Stimulated activated CD4-positive, alpha-beta T cell treated with anti-CD3 and anti-CD28 coated beads, Interleukin-4, amount 100 ng/mL, for 1 hour (primary cell): ENCODE measurements around the gene LRRC39.

Experiments used
- DNase-seq: peaks from one replicate; pipeline ENCODE4 v3.0.0-alpha.2; 2020

Gene LRRC39

DNA sequence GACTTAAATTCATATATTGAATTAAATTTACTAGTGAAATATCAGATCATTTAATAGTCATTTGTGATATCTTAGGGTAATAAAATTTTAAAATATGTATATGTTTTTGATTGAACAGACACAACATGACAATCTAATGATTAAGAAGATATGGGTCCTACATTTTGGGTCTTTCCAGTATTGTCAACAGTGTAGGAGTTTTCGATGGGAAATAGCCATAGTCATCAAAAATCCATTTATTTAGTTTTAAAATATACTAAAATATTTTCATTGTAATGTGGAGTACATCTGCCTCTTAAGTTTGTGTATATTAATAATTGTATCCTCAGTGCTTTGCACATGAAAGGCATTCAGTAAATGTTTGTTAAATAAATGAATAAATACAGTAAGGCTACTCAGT lies 31.1 kb downstream of the LRRC39 start:
- DNase-seq, result no peak

DNA sequence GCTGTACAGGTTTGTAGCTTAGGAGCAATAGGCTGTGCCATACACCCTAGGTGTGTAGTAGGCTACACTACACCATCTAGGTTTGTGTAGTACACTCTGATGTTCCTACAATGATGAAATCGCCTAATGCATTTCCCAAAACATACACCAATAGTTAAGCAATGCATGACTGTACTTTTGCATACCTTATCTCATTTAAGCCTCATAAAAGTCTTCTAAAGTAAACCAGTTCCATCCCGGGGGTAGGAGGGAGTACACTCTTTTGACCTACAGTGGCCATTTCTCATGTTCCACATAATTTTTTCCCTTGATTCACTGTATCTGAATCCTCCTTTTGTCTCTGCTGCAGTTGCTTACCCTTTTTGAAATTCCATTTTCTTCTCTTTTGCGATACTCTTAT lies 32.9 kb downstream of the LRRC39 start:
- no peak for DNase-seq

DNA sequence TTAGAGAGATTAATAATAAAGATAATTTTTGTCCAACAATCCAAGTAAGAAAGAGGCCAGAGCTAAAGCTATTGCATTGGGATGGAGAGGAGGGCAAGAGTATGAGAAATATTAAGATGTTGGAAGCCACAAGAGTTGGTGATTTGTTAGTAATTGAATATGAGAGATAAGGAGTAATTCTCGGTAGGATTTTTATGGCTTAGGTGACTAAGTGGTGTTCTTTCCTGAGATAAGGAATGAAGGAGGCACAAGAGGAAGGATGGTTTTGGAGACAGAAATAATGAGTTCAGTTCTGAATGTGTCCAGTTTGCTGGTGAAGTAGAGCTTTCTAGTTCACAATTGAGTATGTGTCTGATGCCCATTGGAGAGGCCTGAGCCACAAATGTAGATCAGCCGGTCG lies 35.7 kb downstream of the LRRC39 start:
- DNase-seq, result no peak

DNA sequence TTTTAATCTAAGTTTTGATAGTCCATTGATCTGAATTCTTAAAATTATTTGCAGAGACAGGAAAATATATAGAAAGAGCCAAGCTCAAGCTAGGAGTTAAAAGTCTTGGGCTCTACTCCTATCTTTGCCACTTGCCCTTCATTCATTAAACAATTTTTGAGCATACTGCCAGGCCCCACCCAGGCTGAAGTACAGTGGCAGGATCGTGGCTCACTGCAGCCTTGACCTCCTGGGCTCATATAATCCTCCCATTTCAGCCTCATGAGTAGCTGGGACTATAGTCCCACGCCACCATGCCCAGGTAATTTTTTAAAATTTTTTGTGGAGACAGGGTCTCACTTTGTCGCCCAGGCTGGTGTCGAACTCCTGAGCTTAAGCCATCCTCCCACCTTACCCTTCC lies 36.9 kb downstream of the LRRC39 start:
- DNase-seq, result no peak

DNA sequence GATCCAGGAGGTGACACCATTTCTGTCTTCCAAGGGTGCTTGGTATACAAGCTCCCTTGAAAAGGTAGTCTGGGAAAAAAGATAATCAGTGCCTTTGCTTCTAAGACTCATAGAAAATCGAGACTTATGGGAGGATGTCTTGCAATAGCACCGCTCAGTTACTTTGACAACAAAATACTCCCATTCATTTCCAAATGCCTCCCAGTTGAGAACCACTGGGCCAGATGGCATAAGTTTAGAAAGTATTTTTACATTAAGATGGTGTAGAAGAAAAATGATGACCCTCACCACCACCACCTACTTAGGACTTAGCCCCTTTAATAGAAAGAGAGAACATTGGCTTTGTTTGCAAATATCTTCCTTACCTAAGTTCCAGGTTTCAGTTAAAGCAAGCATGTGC lies 40.5 kb downstream of the LRRC39 start:
- no peak for DNase-seq

DNA sequence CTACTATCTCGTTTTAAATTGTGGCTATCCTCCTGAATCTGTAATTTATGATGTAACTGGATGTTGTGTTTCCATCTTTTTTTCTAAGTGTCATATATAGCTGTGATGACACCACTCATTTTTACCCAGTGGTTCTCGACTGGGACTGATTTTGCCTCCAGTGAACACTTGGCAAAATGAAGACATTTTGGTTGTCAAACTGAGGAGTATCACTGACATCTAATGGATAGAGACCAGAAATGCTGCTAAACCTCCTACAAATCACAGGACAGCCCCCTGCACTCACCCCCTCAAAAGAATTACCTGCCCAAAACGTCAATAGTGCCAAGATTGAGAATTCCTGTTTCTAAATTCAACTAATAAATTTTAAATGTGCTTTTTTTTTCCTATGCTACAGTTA lies 43.2 kb downstream of the LRRC39 start:
- DNase-seq, result no peak

DNA sequence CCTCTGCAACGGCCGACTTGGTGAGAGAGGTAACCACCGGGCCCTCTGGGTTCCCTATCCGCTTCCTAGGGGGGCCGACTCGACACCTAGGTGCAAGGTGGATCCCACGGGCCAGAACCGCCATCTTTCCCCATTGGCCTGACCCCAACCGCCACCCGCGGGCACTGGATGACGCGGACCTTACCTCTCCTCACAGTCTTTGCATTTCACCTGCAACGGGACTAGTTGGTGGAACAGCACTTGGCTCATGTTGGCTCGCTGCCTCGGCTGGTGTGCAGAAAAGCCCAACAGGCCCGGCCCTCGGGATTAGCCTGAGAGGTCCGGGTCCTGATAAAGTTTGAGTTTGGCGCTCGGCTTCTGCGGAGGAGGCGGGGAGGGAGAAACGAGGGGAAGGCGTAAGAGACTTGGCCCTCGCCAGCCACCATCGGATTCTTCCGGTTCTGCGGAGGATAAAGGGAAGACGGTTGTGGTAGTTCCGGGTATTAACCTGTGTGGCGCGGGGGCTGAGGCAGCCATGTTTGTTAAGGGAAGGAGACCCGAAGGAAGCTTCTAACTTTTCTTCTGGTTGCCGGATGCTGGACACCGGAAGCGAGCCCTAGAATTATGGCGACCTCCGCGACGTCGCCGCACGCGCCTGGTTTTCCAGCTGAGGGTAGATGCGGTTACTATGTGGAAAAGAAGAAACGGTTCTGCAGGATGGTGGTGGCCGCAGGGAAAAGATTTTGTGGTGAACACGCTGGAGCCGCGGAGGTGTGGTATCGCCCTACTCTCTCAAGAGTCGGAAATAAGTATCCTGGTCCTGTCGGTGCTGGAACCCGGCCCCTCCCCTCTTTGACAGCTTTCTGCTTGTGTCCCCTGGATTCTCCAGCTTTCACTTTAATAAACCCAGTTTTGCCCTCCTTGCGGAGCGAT lies 45.2 kb downstream of the LRRC39 start, which contains the start of the genes SASS6 and TRMT13:
SASS6 (minus strand) TSS at position 365 of the 912 bp plus-strand sequence; CDS start at position 249, 116 bp downstream.
TRMT13 (plus strand) TSS at position 598 of the 912 bp plus-strand sequence; CDS start at position 604, 6 bp downstream.
- peak; percentile 92 for DNase-seq

DNA sequence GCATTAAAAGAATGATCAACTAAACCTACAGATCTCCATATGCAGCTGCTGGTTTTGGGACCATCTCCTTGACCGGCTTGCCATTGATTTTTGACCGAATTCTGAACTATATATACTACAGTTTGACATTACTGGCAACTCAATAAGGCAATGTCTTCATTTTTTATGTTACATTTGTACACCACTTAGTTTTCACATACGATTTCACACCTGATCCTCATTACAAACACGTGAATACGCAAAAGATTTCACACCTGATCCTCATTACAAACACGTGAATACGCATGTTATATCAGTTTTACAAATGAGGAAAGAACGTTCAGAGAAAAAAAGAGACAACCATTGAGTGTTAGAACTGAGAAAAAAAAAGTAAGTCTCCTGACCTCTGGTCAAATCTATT lies 46.4 kb downstream of the LRRC39 start:
- DNase-seq, result no peak

DNA sequence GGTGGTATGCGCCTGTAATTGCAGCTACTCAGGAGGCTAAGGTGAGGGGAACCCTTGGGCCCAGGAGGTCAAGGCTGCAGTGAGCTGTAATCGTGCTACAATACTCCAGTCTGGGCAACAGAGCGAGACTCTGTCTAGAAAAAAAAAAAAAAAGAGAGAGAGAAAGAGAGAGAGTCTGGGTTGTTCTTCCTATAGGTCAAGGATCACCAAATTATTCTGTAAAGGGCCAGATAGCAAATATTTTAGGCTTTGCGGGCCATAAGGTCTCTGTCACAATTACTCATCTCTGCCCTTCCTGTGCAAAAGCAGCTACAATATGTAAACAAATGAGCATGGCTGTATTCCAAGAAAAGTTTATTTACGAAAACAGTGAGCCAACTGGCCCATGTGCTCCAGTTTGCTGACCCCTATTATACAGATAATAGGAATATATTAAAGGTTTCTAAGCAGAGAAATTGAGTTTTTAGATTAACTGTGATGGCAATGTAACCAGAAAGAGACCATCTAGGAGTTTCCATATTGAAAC lies 47.4 kb downstream of the LRRC39 start:
- no peak for DNase-seq

DNA sequence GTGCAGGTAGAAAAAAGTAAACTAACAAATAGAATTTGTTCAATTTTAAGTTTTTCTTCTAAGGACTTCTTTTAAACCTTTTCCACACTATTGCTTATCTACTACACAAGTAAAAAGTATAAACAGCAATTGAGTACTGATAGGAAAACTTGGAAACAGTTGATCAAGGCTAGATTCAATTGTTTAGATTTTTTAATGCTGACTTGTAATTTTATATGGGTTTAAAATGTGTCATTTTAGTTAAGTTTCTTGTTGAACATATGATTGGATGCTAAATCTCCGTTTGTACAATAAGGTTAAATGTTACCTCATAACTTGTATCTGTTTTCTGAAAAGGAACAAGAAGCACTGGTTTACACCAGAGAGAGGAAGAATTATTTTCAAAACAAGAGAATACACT lies 50.8 kb downstream of the LRRC39 start:
- no peak for DNase-seq

DNA sequence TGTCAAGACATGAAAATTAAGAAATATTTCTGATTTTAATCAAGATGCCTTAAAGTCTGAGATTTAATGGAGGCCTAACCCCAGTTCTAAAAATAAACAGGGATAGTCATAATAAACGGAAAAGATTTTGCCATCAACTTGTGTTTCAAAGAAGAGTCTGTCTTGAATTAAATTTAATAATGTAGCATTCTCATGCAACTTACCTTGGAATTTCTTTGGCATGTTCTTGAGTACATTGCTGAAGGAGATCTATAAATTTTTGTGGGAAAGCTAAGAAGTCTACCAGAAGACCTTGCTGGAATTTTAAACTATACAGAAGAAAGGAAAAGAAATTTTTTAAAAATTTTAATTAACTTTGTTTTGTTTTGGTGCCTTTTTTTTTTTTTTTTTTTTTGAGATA lies 55.9 kb downstream of the LRRC39 start:
- DNase-seq, result no peak

DNA sequence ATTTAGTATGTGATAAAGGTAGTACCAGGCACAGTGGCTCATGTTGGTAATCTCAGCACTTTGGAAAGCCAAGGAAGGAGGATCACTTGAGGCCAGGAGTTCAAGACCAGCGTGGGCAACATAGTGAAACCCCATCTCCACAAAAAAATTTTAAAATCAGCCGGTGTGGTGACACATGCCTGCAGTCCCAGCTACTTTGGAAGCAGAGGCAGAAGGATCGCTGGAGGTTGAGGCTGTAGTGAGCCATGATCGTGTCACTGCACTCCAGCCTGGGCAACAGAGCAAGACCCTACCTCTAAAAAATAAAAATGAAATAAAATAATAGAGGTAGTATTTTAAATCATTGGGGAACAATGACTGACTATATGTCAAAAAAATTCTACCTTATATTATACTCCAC lies 62.5 kb downstream of the LRRC39 start:
- DNase-seq, result no peak

DNA sequence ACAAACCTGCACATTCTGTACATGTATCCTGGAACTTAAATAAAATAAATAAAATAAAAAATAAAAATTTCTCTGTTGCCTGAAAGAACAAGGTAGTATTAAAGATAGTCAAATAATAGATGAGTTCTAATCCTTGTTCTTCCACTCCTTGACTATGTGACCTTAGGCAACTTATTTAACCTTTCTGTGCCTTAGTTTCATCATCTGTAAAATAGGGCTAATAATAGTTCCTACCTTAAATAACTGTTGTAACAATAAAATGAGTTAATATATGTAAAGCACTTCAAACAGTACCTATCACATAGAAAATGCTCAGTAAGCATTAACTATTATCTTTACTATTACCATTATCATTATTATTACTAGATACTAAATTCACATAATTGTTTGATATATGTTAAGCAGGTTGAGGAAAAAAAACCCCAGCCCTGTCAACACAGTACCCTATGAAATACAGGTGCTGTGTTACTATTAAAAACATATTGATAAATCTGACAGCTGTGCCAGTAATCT lies 68.4 kb downstream of the LRRC39 start:
- DNase-seq, result no peak

DNA sequence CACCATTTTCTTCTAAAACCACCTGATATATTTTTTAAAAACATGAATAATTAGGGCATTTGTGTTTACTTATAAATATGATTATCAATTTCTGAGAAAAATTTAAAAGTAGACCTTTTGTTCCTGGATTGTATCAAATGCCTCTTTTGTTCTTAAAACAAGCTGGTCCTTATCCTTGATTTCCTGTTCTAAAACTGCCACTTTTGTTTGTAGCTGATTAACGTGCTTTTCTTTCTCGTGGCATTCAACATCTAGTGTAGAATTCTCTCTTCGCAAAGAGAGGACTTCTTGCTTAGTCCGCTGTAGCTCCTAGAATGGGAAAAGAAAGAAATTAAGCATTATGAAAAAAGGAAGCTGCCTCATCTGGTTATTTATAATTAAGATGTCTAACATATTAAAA lies 70.4 kb downstream of the LRRC39 start:
- no peak for DNase-seq

DNA sequence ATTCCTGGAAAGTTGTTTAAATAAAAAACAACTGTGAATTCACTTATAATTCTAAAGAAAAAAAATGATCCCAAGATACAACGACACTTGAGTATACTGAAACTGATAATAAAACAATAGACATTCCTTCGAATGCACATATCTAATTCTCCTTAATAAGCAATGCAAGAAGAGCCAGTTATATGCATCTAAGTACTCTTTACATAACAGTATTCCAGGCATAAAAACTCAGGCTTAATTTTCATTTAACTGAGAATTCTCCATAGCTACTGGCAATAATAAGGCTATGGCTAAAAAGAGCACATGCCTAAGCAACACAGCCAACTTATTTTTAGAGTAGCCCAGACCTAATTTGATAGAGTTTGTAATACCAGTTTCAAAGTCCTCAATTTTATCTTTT lies 76.5 kb downstream of the LRRC39 start:
- DNase-seq, result no peak

DNA sequence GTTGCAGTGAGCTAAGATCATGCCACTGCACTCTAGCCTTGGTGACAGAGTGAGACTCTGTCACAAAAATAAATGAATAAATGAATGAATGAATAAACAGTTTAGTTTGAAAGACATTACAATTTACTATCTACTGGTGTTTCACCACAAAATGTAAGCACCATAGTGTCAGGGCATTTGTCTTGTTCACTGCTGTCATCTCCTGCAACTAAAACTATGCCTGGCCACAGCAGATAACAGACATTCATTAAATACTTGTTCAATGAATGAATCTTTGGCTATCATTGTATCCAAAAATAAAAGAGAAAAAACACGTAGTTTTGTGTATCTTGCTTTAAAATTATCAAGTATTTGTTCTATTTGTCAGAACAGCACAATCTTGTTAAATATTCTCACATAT lies 77.9 kb downstream of the LRRC39 start:
- DNase-seq, result no peak
